Natural killer cell (primary cell): ENCODE data around the gene PPP2R2D. TPM values are rescaled to one million over a fixed set of nuclear protein-coding genes. Genes with fewer than 3 reads are reported as not detected.

ENCODE experiments used
- ATAC-seq, 3 donors: fragments of 150-1000 bp in 2 of 3; fragments of 200-7000 bp in 1 of 3; cut with Tn5 transposase; 1 replicate in 1 of 3; 2 replicates in 2 of 3; pipeline ENCODE4 v1.10.0; 2021; ENCODE audit warnings: mild to moderate bottlenecking in 2 of 3, moderate library complexity in 2 of 3
- DNase-seq, 2 donors: peaks; one replicate each; pipeline versions ENCODE4 v3.0.0 to v3.0.0-alpha.2; 2013 to 2021; ENCODE audit warnings: mixed read lengths in 1 of 2
- H3K27ac ChIP-seq: one replicate; pipeline ENCODE4 v1.5.1; 2013; ENCODE audit warnings: mild to moderate bottlenecking, low read length
- H3K27me3 ChIP-seq: one replicate; pipeline ENCODE4 v1.6.1; 2013; ENCODE audit warnings: low read length; ENCODE audit not compliant: control insufficient read depth, insufficient read depth
- H3K36me3 ChIP-seq: one replicate; pipeline ENCODE4 v1.6.1; 2013; ENCODE audit warnings: low read length; ENCODE audit not compliant: control insufficient read depth, insufficient read depth
- H3K4me1 ChIP-seq: one replicate; pipeline ENCODE4 v1.6.1; 2013; ENCODE audit warnings: low read length; ENCODE audit not compliant: control insufficient read depth, insufficient read depth
- H3K4me3 ChIP-seq: one replicate; pipeline ENCODE4 v1.5.1; 2013; ENCODE audit warnings: low read length
- H3K9me3 ChIP-seq: one replicate; pipeline ENCODE4 v1.6.1; 2013; ENCODE audit warnings: low read length; ENCODE audit not compliant: control insufficient read depth, insufficient read depth
- H3K27ac Mint-ChIP-seq, 2 donors: one replicate each; pipeline ENCODE4 v1.8.0; 2022; ENCODE audit warnings: mild to moderate bottlenecking in 2 of 2, mixed read lengths in 2 of 2, moderate library complexity in 1 of 2
- H3K27me3 Mint-ChIP-seq, 2 donors: one replicate each; pipeline ENCODE4 v1.8.0; 2022; ENCODE audit warnings: low read depth in 2 of 2, mixed read lengths in 2 of 2
- H3K36me3 Mint-ChIP-seq: one replicate; pipeline ENCODE4 v1.8.0; 2022; ENCODE audit warnings: mixed read lengths
- H3K4me1 Mint-ChIP-seq, 2 donors: one replicate each; pipeline ENCODE4 v1.8.0; 2022; ENCODE audit warnings: mixed read lengths in 2 of 2
- H3K4me3 Mint-ChIP-seq: one replicate; pipeline ENCODE4 v1.8.0; 2022; ENCODE audit warnings: mild to moderate bottlenecking, moderate library complexity, mixed read lengths
- H3K9me3 Mint-ChIP-seq, 2 donors: one replicate each; pipeline ENCODE4 v1.8.0; 2022; ENCODE audit warnings: mixed read lengths in 2 of 2
- CTCF ChIP-seq: fragments of 200-600 bp; IDR thresholded peaks from one replicate; pipeline ENCODE4 v1.8.0; 2022; ENCODE audit warnings: antibody characterized with exemption
- WGBS: methylation state at CpG from one replicate; pipeline ENCODE4 v1.1.7; 2013; ENCODE audit warnings: missing lambda C conversion rate; ENCODE audit not compliant: insufficient coverage; 5-methylcytosine and 5-hydroxymethylcytosine counted together
- intact Hi-C: fragments of 100-400 bp; cut with micrococcal nuclease; formaldehyde crosslinking; loops from one replicate; pipeline ENCODE4 v1.14.2; 2022
- total RNA-seq, 4 donors: library from RNA; stranded (reverse); fragments of 120-200 nt in 1 of 4; gene quantifications; one replicate each; pipeline versions ENCODE4 v1.2.3 to v1.2.4, GENCODE V29; 2013 to 2022

PPP2R2D gene
- total RNA-seq, 3 donors from 2014 or later (not counting 1 experiment from before 2014, with no cell fraction given): 28.6 to 39.8 (median 35.8) TPM

DNA sequence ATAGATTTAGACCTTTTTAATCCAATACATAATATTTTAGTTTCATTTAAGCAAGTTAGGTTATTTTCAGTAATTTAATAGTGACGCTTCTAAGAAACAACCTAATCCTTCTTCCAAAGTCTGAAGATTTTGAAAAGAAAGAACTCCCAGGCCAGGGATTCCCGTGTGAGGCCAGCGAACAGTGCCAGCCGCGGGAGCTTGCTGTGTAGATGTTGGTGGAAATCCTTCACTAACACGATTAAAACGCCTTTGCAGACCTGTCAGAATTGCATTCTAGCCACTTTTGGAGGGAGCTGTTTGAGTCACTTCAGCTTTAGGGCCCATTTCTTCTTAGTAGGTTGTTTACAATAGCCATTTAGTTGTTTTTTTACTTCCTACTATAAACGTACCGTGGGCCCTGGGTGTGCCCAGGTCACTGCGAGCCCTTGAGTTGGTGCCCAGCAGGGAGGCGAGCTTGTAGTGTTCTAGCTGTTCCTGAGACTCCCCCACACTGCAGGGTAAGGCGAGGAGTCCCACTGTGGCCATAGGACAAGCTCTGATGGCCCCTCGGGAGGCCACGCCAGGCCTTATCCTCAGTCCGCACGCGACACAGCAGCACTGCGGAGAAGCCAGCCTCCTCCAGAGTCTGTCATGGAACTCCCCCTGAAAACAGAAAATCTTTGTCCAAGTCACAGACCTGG is 32.3 kb downstream of the PPP2R2D start:
- no peak for TF ChIP-seq CTCF
- H3K9me3 Mint-ChIP-seq: no peaks in the 10 kb centered on the region
- H3K36me3 ChIP-seq: peaks cover 10% of the 10 kb centered on the region
- ATAC-seq: no peak
- no peaks in the 10 kb centered on the region for H3K27me3 ChIP-seq
- no peak for DNase-seq
- H3K4me1 Mint-ChIP-seq: peaks cover 50 to 53% of the 10 kb centered on the region in 2 donors
- no peak overlapping the region for H3K4me3 Mint-ChIP-seq
- H3K27ac ChIP-seq: no peak overlapping the region
- H3K36me3 Mint-ChIP-seq: no peaks in the 10 kb centered on the region
- no peaks in the 10 kb centered on the region for H3K9me3 ChIP-seq
- intact Hi-C loops: no loop called here
- 93% methylated on average over 17 of the region's 18 CpGs for WGBS
- H3K4me1 ChIP-seq: peaks cover 27% of the 10 kb centered on the region
- H3K27me3 Mint-ChIP-seq: no peaks in the 10 kb centered on the region
- H3K27ac Mint-ChIP-seq: no peak overlapping the region
- H3K4me3 ChIP-seq: no peak overlapping the region

DNA sequence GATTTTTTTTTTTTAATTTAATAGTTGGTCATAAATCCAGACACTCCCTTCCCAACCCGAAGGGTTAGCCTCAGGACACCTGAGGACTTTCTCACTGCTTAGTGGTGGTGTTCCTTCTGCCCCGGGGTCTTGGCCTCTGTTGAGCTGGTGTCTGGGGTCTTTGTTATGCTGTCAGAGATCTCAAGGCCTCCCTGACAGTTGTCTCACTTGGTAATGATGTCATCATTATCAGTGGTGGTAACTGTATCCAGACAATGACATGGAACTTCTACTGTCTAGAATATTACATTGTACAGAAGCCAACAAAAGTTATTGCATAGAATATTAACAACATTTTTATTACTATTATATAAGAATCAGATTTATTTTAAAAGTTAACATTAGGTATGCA is 32.9 kb downstream of the PPP2R2D start:
- Mint-ChIP-seq H3K36me3 (no peaks in the 10 kb centered on the region), H3K27ac (no peak overlapping the region), H3K4me1 (peaks cover 44 to 48% of the 10 kb centered on the region in 2 donors), H3K4me3 (no peak overlapping the region), H3K9me3 (no peaks in the 10 kb centered on the region), H3K27me3 (no peaks in the 10 kb centered on the region)
- ATAC-seq (no peak), DNase-seq (no peak)
- intact Hi-C loops: no loop called here
- peaks cover 21% of the 10 kb centered on the region for H3K4me1 ChIP-seq
- H3K27ac ChIP-seq: no peak overlapping the region
- H3K27me3 ChIP-seq: no peaks in the 10 kb centered on the region
- WGBS: 95% methylated on average over 2 of the region's 2 CpGs
- H3K36me3 ChIP-seq: peaks cover 15% of the 10 kb centered on the region
- no peak for TF ChIP-seq CTCF
- H3K4me3 ChIP-seq: no peak overlapping the region
- no peaks in the 10 kb centered on the region for H3K9me3 ChIP-seq

DNA sequence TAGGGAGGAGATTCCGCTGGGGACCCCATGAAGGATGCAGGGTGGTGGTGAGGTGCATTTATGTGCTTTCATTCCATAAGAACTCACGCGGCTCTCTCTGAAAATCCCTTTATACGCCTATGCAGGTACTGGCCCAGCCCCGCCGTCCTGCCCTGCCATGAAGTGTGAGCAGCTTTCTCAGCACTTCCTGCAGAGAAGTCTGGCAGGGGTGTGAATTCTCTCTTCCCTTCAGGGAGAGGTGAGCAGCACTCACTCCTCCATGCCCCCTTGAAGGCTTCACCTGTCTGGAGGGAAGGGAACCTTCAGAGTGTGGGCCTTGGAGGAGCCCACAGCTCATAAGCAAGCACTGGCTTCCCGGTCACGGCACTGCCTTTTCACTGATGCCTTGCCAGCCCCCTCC is 34.0 kb downstream of the PPP2R2D start:
- intact Hi-C loops: no loop called here
- Mint-ChIP-seq H3K27me3 (no peaks in the 10 kb centered on the region), H3K27ac (peak overlapping the region; percentile 18 to 70), H3K4me1 (peaks cover 34 to 37% of the 10 kb centered on the region in 2 donors), H3K4me3 (no peak overlapping the region), H3K9me3 (no peaks in the 10 kb centered on the region), H3K36me3 (no peaks in the 10 kb centered on the region)
- Histone ChIP-seq H3K27ac (no peak overlapping the region), H3K4me1 (peaks cover 11% of the 10 kb centered on the region), H3K27me3 (no peaks in the 10 kb centered on the region), H3K9me3 (no peaks in the 10 kb centered on the region), H3K36me3 (peaks cover 17% of the 10 kb centered on the region), H3K4me3 (no peak overlapping the region)
- TF ChIP-seq CTCF: no peak
- 88% methylated on average over 8 of the region's 8 CpGs for WGBS
- DNase-seq (no peak), ATAC-seq (peak in 1 of 3 donors; percentile 27)

DNA sequence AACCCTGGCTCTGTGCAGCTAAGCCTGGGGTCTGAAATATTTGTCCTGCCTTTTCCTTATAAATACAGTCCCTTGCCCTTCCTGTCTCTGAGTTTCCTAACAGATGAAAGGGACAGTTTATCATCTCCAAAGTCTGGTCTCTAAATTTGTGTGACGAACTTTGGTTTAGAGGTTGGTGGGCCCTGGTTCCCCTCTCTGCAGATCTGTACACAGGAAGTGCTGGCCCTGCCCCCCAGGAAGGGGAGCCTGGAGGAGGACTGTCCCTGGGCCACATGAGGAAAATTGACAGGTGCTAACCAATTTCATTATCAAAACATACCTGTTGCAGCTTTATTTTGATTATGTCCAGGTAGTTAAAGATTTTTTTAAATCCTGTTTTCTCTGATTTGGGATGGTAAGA is 34.5 kb downstream of the PPP2R2D start:
- 29% methylated on average over 1 of the region's 1 CpG for WGBS
- ATAC-seq (no peak), DNase-seq (no peak)
- TF ChIP-seq CTCF: no peak
- Mint-ChIP-seq H3K9me3 (no peaks in the 10 kb centered on the region), H3K4me1 (peaks cover 29 to 32% of the 10 kb centered on the region in 2 donors), H3K36me3 (peaks cover 3% of the 10 kb centered on the region), H3K27ac (peak overlapping the region; percentile 18 to 70), H3K27me3 (no peaks in the 10 kb centered on the region), H3K4me3 (no peak overlapping the region)
- Histone ChIP-seq H3K27me3 (no peaks in the 10 kb centered on the region), H3K36me3 (peaks cover 21% of the 10 kb centered on the region), H3K9me3 (no peaks in the 10 kb centered on the region), H3K4me3 (no peak overlapping the region), H3K4me1 (peaks cover 10% of the 10 kb centered on the region), H3K27ac (no peak overlapping the region)
- intact Hi-C loops: no loop called here
